GM23338 (cell line): Measurements from ENCODE around the gene S100A13. TPM values are rescaled to one million over a fixed set of nuclear protein-coding genes. Genes with fewer than 3 reads are reported as not detected.

ENCODE experiments used
- ATAC-seq: fragments of 200-7000 bp; cut with Tn5 transposase; 3 replicates; pipeline ENCODE4 v1.9.1; 2020
- DNase-seq: peaks from one replicate; pipeline ENCODE4 v3.0.0-alpha.2; 2015; ENCODE audit warnings: low spot score
- H2AFZ ChIP-seq: fragments of 200-600 bp; sonication (generic); 2 replicates; pipeline ENCODE4 v1.8.0; 2016; ENCODE audit warnings: antibody characterized with exemption, mild to moderate bottlenecking, moderate library complexity
- H3F3A ChIP-seq: fragments of 200-600 bp; sonication (generic); replicated peaks from 2 replicates; pipeline ENCODE4 v1.8.0; 2017; ENCODE audit warnings: antibody characterized with exemption, mixed run types, low read depth
- H3K27ac ChIP-seq: fragments of 200-600 bp; sonication (generic); 2 replicates; pipeline ENCODE4 v1.6.1; 2016; ENCODE audit warnings: low read depth
- H3K27me3 ChIP-seq: fragments of 200-600 bp; sonication (generic); 2 replicates; pipeline ENCODE4 v1.8.0; 2016; ENCODE audit warnings: mild to moderate bottlenecking, mixed run types, moderate library complexity; ENCODE audit not compliant: insufficient read depth
- H3K36me3 ChIP-seq: fragments of 200-600 bp; sonication (generic); 2 replicates; pipeline ENCODE4 v1.8.0; 2016; ENCODE audit warnings: mild to moderate bottlenecking; ENCODE audit not compliant: insufficient read depth
- H3K4me1 ChIP-seq: fragments of 200-600 bp; sonication (generic); 2 replicates; pipeline ENCODE4 v1.8.0; 2016; ENCODE audit warnings: mild to moderate bottlenecking, moderate library complexity; ENCODE audit not compliant: insufficient read depth
- H3K4me2 ChIP-seq: fragments of 200-600 bp; sonication (generic); 2 replicates; pipeline ENCODE4 v1.7.1; 2017; ENCODE audit warnings: mixed run types
- H3K4me3 ChIP-seq: fragments of 200-600 bp; sonication (generic); 2 replicates; pipeline ENCODE4 v1.6.1; 2016; ENCODE audit warnings: mixed run types
- H3K79me2 ChIP-seq: fragments of 200-600 bp; sonication (generic); replicated peaks from 2 replicates; pipeline ENCODE4 v1.8.0; 2017; ENCODE audit warnings: mild to moderate bottlenecking; ENCODE audit not compliant: insufficient read depth
- H3K9me2 ChIP-seq: fragments of 200-600 bp; sonication (generic); 2 replicates; pipeline ENCODE4 v1.8.0; 2017; ENCODE audit not compliant: insufficient read depth
- H4K20me1 ChIP-seq: fragments of 200-600 bp; sonication (generic); replicated peaks from 2 replicates; pipeline ENCODE4 v1.8.0; 2017; ENCODE audit warnings: mild to moderate bottlenecking; ENCODE audit not compliant: insufficient read depth
- H3K27ac Mint-ChIP-seq: 2 replicates; pipeline ENCODE4 v1.8.0; 2020; ENCODE audit warnings: inconsistent platforms, mild to moderate bottlenecking, moderate library complexity, mixed read lengths
- H3K27me3 Mint-ChIP-seq: 3 replicates; pipeline ENCODE4 v1.8.0; 2022; ENCODE audit warnings: low read depth, mild to moderate bottlenecking, moderate library complexity, mixed read lengths, inconsistent platforms; ENCODE audit not compliant: insufficient read depth, poor library complexity
- H3K36me3 Mint-ChIP-seq: 3 replicates; pipeline ENCODE4 v1.8.0; 2021; ENCODE audit warnings: low read depth, mild to moderate bottlenecking, inconsistent platforms, moderate library complexity, mixed read lengths
- H3K4me1 Mint-ChIP-seq: 3 replicates; pipeline ENCODE4 v1.8.0; 2020; ENCODE audit warnings: mild to moderate bottlenecking, inconsistent platforms, mixed read lengths
- H3K4me3 Mint-ChIP-seq: 3 replicates; pipeline ENCODE4 v1.8.0; 2021; ENCODE audit warnings: moderate library complexity, mild to moderate bottlenecking, inconsistent platforms, mixed read lengths
- H3K9me3 Mint-ChIP-seq: 3 replicates; pipeline ENCODE4 v1.8.0; 2020; ENCODE audit warnings: moderate library complexity, mild to moderate bottlenecking, inconsistent platforms, mixed read lengths
- CREB1 ChIP-seq: fragments of 250-450 bp; sonication (Bioruptor Pico); IDR thresholded peaks from 2 replicates; pipeline ENCODE4 v1.5.0; 2020; ENCODE audit warnings: low read depth, mild to moderate bottlenecking, moderate library complexity
- EZH2 ChIP-seq: fragments of 200-600 bp; sonication (generic); IDR thresholded peaks from one replicate; pipeline ENCODE4 v1.8.0; 2017; ENCODE audit warnings: antibody characterized with exemption, mild to moderate bottlenecking, low read depth; ENCODE audit not compliant: unreplicated experiment
- EZH2phosphoT487 ChIP-seq: fragments of 200-600 bp; sonication (generic); IDR thresholded peaks from one replicate; pipeline ENCODE4 v1.8.1; 2018; ENCODE audit warnings: antibody characterized with exemption; ENCODE audit not compliant: unreplicated experiment
- JUNB ChIP-seq: IDR thresholded peaks from one replicate; pipeline ENCODE4 v1.6.1; 2016; ENCODE audit warnings: antibody characterized with exemption; ENCODE audit not compliant: unreplicated experiment
- NANOG ChIP-seq: IDR thresholded peaks from 2 replicates; pipeline ENCODE4 v1.6.1; 2016; ENCODE audit warnings: antibody characterized with exemption, borderline replicate concordance
- POLR2AphosphoS5 ChIP-seq: IDR thresholded peaks from 2 replicates; pipeline ENCODE4 v1.6.1; 2016; ENCODE audit warnings: antibody characterized with exemption, low read depth
- REST ChIP-seq: IDR thresholded peaks from one replicate; pipeline ENCODE4 v1.6.1; 2018; ENCODE audit warnings: antibody characterized with exemption; ENCODE audit not compliant: unreplicated experiment
- ZNF462 ChIP-seq: fragments of 250-450 bp; sonication (Bioruptor Pico); IDR thresholded peaks from 2 replicates; pipeline ENCODE4 v1.5.0; 2020; ENCODE audit warnings: mild to moderate bottlenecking, moderate library complexity
- polyA plus RNA-seq: library from polyadenylated mRNA; unstranded; fragments of >200 nt; fragmentation: Nextera tagmentation; extraction: Ambion mirVana; gene quantifications from 2 replicates; pipeline ENCODE4 v1.2.1, GENCODE V29; 2016
- total RNA-seq: library from RNA; depleted of rRNA; stranded (reverse); fragments of >200 nt; shearing (Covaris generic); gene quantifications from 2 replicates; pipeline ENCODE4 v1.2.3, GENCODE V29; 2014

Gene S100A13
- total and polyA plus RNA-seq, 2 experiments from 2014 or later, result 32.7 to 165 TPM

- Histone ChIP-seq H3K79me2 (peaks cover 72% of the 10 kb centered on the region), H3K36me3 (peaks cover 73% of the 10 kb centered on the region)
- no peak for TF ChIP-seq EZH2
- no peak for TF ChIP-seq REST
- TF ChIP-seq EZH2phosphoT487, result no peak
- TF ChIP-seq NANOG, result no peak
Observed at GRCh38 chr1:153638261-153638660, 11.0 kb upstream of the S100A13 start.

GRCh38 chr1:153636312-153636711, 9.0 kb upstream of the S100A13 start:
- Mint-ChIP-seq H3K9me3 (no peaks in the 10 kb centered on the region), H3K36me3 (peaks cover 75% of the 10 kb centered on the region), H3K27me3 (peaks cover 14% of the 10 kb centered on the region), H3K27ac (no peak overlapping the region), H3K4me3 (peak overlapping the region; percentile 96; the same call in 1 of the 3 replicates), H3K4me1 (peaks cover 15% of the 10 kb centered on the region)
- H3K79me2 ChIP-seq, result peaks cover 61% of the 10 kb centered on the region
- H3F3A ChIP-seq, result peaks cover 26% of the 10 kb centered on the region
- no peak overlapping the region for H2AFZ ChIP-seq
- peaks cover 30% of the 10 kb centered on the region for H4K20me1 ChIP-seq
- H3K27ac ChIP-seq, result peak overlapping the region; percentile 63; the same call in 1 of the 2 replicates
- H3K36me3 ChIP-seq, result peaks cover 55% of the 10 kb centered on the region
- H3K9me2 ChIP-seq, result no peaks in the 10 kb centered on the region
- H3K27me3 ChIP-seq, result no peaks in the 10 kb centered on the region
- H3K4me1 ChIP-seq, result peaks cover 12% of the 10 kb centered on the region; the same call in 1 of the 2 replicates
- no peak overlapping the region for H3K4me3 ChIP-seq
- DNase-seq, result no peak
- no peak overlapping the region for H3K4me2 ChIP-seq
- no peak for ATAC-seq
- no peak for TF ChIP-seq ZNF462 (CRISPR knock-in tag)
- no peak for TF ChIP-seq POLR2AphosphoS5
- no peak for TF ChIP-seq REST
- no peak for TF ChIP-seq JUNB
- TF ChIP-seq EZH2, result no peak
- TF ChIP-seq CREB1 (CRISPR knock-in tag), result no peak

More at GRCh38 chr1:153638261-153638660, 11.0 kb upstream of the S100A13 start:
- Histone ChIP-seq H3K4me2 (no peak overlapping the region), H3K9me2 (no peaks in the 10 kb centered on the region), H3K4me3 (no peak overlapping the region), H4K20me1 (peaks cover 41% of the 10 kb centered on the region), H3K27me3 (no peaks in the 10 kb centered on the region), H2AFZ (no peak overlapping the region), H3F3A (peaks cover 31% of the 10 kb centered on the region), H3K4me1 (peaks cover 8% of the 10 kb centered on the region; the same call in 1 of the 2 replicates), H3K27ac (no peak overlapping the region)
- H3K36me3 Mint-ChIP-seq, result peaks cover 86% of the 10 kb centered on the region
- no peaks in the 10 kb centered on the region for H3K9me3 Mint-ChIP-seq
- peaks cover 10% of the 10 kb centered on the region for H3K27me3 Mint-ChIP-seq
- no peak overlapping the region for H3K4me3 Mint-ChIP-seq
- peaks cover 12% of the 10 kb centered on the region for H3K4me1 Mint-ChIP-seq
- no peak overlapping the region for H3K27ac Mint-ChIP-seq
- DNase-seq, result no peak
- no peak for ATAC-seq
